Astrocyte (in vitro differentiated cells and primary cell): ENCODE measurements around the gene GCK. TPM values are rescaled to one million over a fixed set of nuclear protein-coding genes. Genes with fewer than 3 reads are reported as not detected.

Source experiments
- DNase-seq: peaks from one replicate; pipeline ENCODE4 v3.0.0-alpha.2; 2010; ENCODE audit warnings: low read depth
- FAIRE-seq: peaks from 2 replicates; lab custom pipeline; 2011; peaks lifted over from hg19 to GRCh38; lab: Jason Lieb, UNC
- H2AFZ ChIP-seq: 2 replicates; pipeline ENCODE4 v1.6.0; 2012; ENCODE audit warnings: low read depth, low read length, inconsistent platforms
- H3K27ac ChIP-seq: 2 replicates; pipeline ENCODE4 v1.5.1; 2011; ENCODE audit warnings: low read depth, low read length, inconsistent platforms
- H3K27me3 ChIP-seq: 2 replicates; pipeline ENCODE4 v1.6.0; 2011; ENCODE audit warnings: low read length, inconsistent platforms; ENCODE audit not compliant: insufficient read depth
- H3K36me3 ChIP-seq: 2 replicates; pipeline ENCODE4 v1.5.1; 2011; ENCODE audit warnings: low read length, inconsistent platforms; ENCODE audit not compliant: insufficient read depth
- H3K4me1 ChIP-seq: 2 replicates; pipeline ENCODE4 v1.5.1; 2011; ENCODE audit warnings: low read length, inconsistent platforms; ENCODE audit not compliant: insufficient read depth
- H3K4me2 ChIP-seq: 2 replicates; pipeline ENCODE4 v1.6.0; 2012; ENCODE audit warnings: low read length, inconsistent platforms
- H3K4me3 ChIP-seq: 2 replicates; pipeline ENCODE4 v1.5.1; 2011; ENCODE audit warnings: low read depth, mild to moderate bottlenecking, low read length, inconsistent platforms; ENCODE audit not compliant: insufficient read depth
- H3K79me2 ChIP-seq: 2 replicates; pipeline ENCODE4 v1.6.0; 2012; ENCODE audit warnings: mild to moderate bottlenecking, low read length, inconsistent platforms; ENCODE audit not compliant: insufficient read depth
- H3K9ac ChIP-seq: 2 replicates; pipeline ENCODE4 v1.6.0; 2012; ENCODE audit warnings: mild to moderate bottlenecking, low read length, inconsistent platforms
- H3K9me3 ChIP-seq: 2 replicates; pipeline ENCODE4 v1.5.1; 2012; ENCODE audit warnings: low read depth, mild to moderate bottlenecking, low read length, inconsistent platforms; ENCODE audit not compliant: insufficient read depth
- H4K20me1 ChIP-seq: 2 replicates; pipeline ENCODE4 v1.6.0; 2012; ENCODE audit warnings: low read length, inconsistent platforms; ENCODE audit not compliant: insufficient read depth
- H3K27ac Mint-ChIP-seq: one replicate; pipeline ENCODE4 v1.8.0; 2021; ENCODE audit warnings: mild to moderate bottlenecking, mixed read lengths; ENCODE audit not compliant: unreplicated experiment
- H3K27me3 Mint-ChIP-seq: one replicate; pipeline ENCODE4 v1.8.0; 2021; ENCODE audit warnings: low read depth, mixed read lengths; ENCODE audit not compliant: unreplicated experiment
- H3K36me3 Mint-ChIP-seq: one replicate; pipeline ENCODE4 v1.8.0; 2021; ENCODE audit warnings: low read depth, mixed read lengths; ENCODE audit not compliant: unreplicated experiment
- H3K4me1 Mint-ChIP-seq: one replicate; pipeline ENCODE4 v1.8.0; 2021; ENCODE audit warnings: low read depth, mixed read lengths; ENCODE audit not compliant: unreplicated experiment
- H3K4me3 Mint-ChIP-seq: one replicate; pipeline ENCODE4 v1.8.0; 2021; ENCODE audit warnings: mild to moderate bottlenecking, moderate library complexity, mixed read lengths; ENCODE audit not compliant: unreplicated experiment
- H3K9me3 Mint-ChIP-seq: one replicate; pipeline ENCODE4 v1.8.0; 2021; ENCODE audit warnings: mild to moderate bottlenecking, mixed read lengths; ENCODE audit not compliant: unreplicated experiment
- EZH2 ChIP-seq: IDR thresholded peaks from 2 replicates; pipeline ENCODE4 v1.6.1; 2012; ENCODE audit warnings: mild to moderate bottlenecking, low read length, inconsistent platforms; ENCODE audit not compliant: insufficient read depth
- total RNA-seq: library from RNA; stranded (reverse); gene quantifications from 2 replicates; pipeline ENCODE4 v1.2.1, GENCODE V29; 2021
- TF ChIP-seq, protein P1 (sequence below): IDR thresholded peaks from 2 replicates; pipeline ENCODE4 v1.5.1; 2011; ENCODE audit warnings: low read depth, mild to moderate bottlenecking, inconsistent platforms, low read length, moderate library complexity; ENCODE audit not compliant: insufficient read depth

The GCK gene
- total RNA-seq, 1 donor from 2014 or later, result not detected

DNA sequence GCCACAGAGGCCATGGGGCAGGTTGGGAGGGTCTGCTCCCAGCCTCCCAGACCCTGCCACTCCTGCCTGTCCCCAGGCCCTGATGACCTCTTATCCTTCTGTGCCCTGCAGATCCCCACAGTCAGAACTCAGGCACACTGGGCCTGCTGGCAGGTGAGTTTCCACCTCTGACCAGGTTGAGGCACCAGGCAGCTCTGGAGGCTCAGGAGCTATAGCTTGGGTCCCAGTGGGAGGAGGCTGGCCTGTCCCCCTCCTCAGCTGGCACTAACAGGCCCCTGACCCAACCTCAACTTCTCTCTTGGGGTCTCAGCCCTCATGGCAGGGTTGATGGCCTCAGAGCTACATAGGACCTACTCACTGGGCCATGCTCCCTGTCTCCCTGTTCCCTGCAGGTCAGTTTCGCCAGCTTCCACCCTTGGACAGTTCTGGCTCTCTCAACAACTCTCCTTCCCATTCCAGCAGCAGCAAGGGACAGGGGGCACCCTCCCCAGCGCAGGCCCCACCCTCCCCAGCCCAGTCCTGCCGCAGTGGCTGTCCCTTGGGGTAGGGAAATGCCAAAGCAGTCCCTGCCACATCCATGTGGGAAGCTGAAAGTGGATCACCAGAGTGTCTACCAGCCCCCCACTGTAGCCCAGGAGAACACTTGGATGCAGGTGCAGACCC, 87.8 kb downstream of the GCK start:
- no peak for FAIRE-seq
- Histone ChIP-seq H3K27me3 (no peaks in the 10 kb centered on the region), H3K4me3 (no peak overlapping the region), H3K36me3 (no peaks in the 10 kb centered on the region), H3K9me3 (no peaks in the 10 kb centered on the region), H3K79me2 (peaks cover 15% of the 10 kb centered on the region), H3K27ac (peak overlapping the region; percentile 50), H4K20me1 (peaks cover 14% of the 10 kb centered on the region), H3K9ac (no peak overlapping the region), H3K4me2 (no peak overlapping the region), H3K4me1 (peaks cover 29% of the 10 kb centered on the region), H2AFZ (peak overlapping the region; percentile 47)
- no peak for TF ChIP-seq EZH2
- TF ChIP-seq, protein P1, sequence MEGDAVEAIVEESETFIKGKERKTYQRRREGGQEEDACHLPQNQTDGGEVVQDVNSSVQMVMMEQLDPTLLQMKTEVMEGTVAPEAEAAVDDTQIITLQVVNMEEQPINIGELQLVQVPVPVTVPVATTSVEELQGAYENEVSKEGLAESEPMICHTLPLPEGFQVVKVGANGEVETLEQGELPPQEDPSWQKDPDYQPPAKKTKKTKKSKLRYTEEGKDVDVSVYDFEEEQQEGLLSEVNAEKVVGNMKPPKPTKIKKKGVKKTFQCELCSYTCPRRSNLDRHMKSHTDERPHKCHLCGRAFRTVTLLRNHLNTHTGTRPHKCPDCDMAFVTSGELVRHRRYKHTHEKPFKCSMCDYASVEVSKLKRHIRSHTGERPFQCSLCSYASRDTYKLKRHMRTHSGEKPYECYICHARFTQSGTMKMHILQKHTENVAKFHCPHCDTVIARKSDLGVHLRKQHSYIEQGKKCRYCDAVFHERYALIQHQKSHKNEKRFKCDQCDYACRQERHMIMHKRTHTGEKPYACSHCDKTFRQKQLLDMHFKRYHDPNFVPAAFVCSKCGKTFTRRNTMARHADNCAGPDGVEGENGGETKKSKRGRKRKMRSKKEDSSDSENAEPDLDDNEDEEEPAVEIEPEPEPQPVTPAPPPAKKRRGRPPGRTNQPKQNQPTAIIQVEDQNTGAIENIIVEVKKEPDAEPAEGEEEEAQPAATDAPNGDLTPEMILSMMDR, result no peak
- Mint-ChIP-seq H3K9me3 (no peaks in the 10 kb centered on the region), H3K36me3 (peaks cover 5% of the 10 kb centered on the region), H3K4me3 (no peak overlapping the region), H3K27me3 (no peaks in the 10 kb centered on the region), H3K4me1 (peaks cover 34% of the 10 kb centered on the region), H3K27ac (peak overlapping the region; percentile 95)
- DNase-seq, result no peak

DNA sequence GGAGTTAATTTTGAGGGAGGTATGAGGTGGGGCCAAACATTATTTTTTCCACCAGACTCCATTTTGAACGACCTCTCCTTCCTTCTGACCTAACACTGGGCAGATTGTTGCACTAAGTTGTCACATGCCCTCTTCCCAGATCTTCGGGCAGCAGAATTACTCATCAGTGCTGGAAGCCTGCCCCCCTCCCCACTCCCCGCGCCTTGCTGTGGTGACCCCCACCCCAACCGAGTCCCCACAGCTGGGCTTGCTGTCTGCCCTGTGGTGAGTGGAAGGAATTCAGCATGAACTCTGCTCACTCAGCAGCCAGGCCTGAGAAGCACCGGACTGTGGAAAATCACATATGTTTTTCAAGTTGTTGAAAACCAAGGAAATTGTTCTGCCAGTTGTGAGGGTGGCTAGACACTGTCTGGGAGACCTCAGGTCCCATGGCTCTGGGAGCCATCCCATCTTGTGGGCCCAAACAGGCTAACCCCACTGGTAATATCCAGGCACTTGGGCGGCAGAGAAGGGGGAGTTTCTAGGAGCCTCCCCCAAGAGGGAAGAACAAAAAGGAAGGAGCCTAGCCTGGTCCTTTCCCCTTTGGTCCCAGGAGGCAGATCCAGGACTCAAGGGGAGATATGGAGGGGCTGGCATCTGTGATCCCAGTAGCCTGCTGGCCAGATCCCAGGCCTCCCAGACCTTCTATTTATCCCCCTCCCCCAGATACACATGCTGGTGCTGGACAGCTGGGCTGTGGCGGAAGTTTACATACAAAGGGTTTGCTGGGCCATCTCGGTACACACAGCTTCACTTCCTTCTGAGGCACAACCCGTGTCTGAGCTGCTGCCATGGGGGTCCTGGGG, 88.6 kb downstream of the GCK start:
- no peak overlapping the region for H3K4me3 ChIP-seq
- H3K27me3 Mint-ChIP-seq, result no peaks in the 10 kb centered on the region
- peak overlapping the region; percentile 13 for H3K4me2 ChIP-seq
- peak overlapping the region; percentile 47 for H2AFZ ChIP-seq
- peak; percentile 5 for FAIRE-seq
- peak overlapping the region; percentile 33 for H3K9ac ChIP-seq
- peak; percentile 84 for DNase-seq
- H3K27ac Mint-ChIP-seq, result peak overlapping the region; percentile 95
- H3K4me1 ChIP-seq, result peaks cover 25% of the 10 kb centered on the region
- no peaks in the 10 kb centered on the region for H3K9me3 Mint-ChIP-seq
- peak overlapping the region; percentile 9 for H3K4me3 Mint-ChIP-seq
- H3K36me3 Mint-ChIP-seq, result peaks cover 1% of the 10 kb centered on the region
- H4K20me1 ChIP-seq, result peaks cover 7% of the 10 kb centered on the region
- H3K36me3 ChIP-seq, result no peaks in the 10 kb centered on the region
- H3K79me2 ChIP-seq, result peaks cover 9% of the 10 kb centered on the region
- TF ChIP-seq, protein P1, result no peak
- no peak for TF ChIP-seq EZH2
- peaks cover 27% of the 10 kb centered on the region for H3K4me1 Mint-ChIP-seq
- H3K9me3 ChIP-seq, result no peaks in the 10 kb centered on the region
- no peaks in the 10 kb centered on the region for H3K27me3 ChIP-seq
- peak overlapping the region; percentile 50 for H3K27ac ChIP-seq
